SK-N-SH treated with all-trans-retinoic acid at 6 μM for 48 hours (cell line): ENCODE results near the gene CACNA1C.

ENCODE experiments used
- ATAC-seq: fragments of 200-7000 bp; cut with Tn5 transposase; 3 replicates; pipeline ENCODE4 v1.9.1; 2020; ENCODE audit warnings: mild to moderate bottlenecking, moderate library complexity
- ARNTL ChIP-seq: fragments of 450-650 bp; formaldehyde crosslinking; IDR thresholded peaks from 2 replicates; pipeline ENCODE4 v1.5.0; 2020; ENCODE audit warnings: low read depth, mild to moderate bottlenecking, moderate library complexity, borderline replicate concordance
- BACH2 ChIP-seq: fragments of 250-450 bp; sonication (Bioruptor Pico); IDR thresholded peaks from 2 replicates; pipeline ENCODE4 v1.9.0; 2021; ENCODE audit warnings: mild to moderate bottlenecking, borderline replicate concordance
- CREB5 ChIP-seq: fragments of 250-450 bp; sonication (Bioruptor Pico); IDR thresholded peaks from 2 replicates; pipeline ENCODE4 v1.5.1; 2020; ENCODE audit warnings: low read depth, mild to moderate bottlenecking, moderate library complexity
- CSDC2 ChIP-seq: fragments of 250-450 bp; sonication (Bioruptor Pico); IDR thresholded peaks from 2 replicates; pipeline ENCODE4 v1.5.0; 2020; ENCODE audit warnings: mild to moderate bottlenecking, moderate library complexity
- CSRNP3 ChIP-seq: fragments of 250-450 bp; sonication (Bioruptor Pico); IDR thresholded peaks from 2 replicates; pipeline ENCODE4 v1.5.1; 2021; ENCODE audit warnings: mild to moderate bottlenecking, moderate library complexity
- ESRRG ChIP-seq: fragments of 250-450 bp; sonication (Bioruptor Pico); IDR thresholded peaks from 2 replicates; pipeline ENCODE4 v1.6.1; 2021; ENCODE audit warnings: mild to moderate bottlenecking
- GLIS3 ChIP-seq: fragments of 250-450 bp; sonication (Bioruptor Pico); IDR thresholded peaks from 2 replicates; pipeline ENCODE4 v1.5.0; 2020; ENCODE audit warnings: mild to moderate bottlenecking, moderate library complexity
- ISL1 ChIP-seq: fragments of 250-450 bp; sonication (Bioruptor Pico); IDR thresholded peaks from 2 replicates; pipeline ENCODE4 v2.1.2; 2022; ENCODE audit warnings: mild to moderate bottlenecking, moderate library complexity
- OSR1 ChIP-seq: fragments of 250-450 bp; sonication (Bioruptor Pico); IDR thresholded peaks from 2 replicates; pipeline ENCODE4 v1.8.0; 2022; ENCODE audit warnings: moderate library complexity, mild to moderate bottlenecking, inconsistent platforms
- POU6F1 ChIP-seq: fragments of 250-450 bp; sonication (Bioruptor Pico); IDR thresholded peaks from 2 replicates; pipeline ENCODE4 v1.8.0; 2021; ENCODE audit warnings: low read depth, mild to moderate bottlenecking, moderate library complexity, borderline replicate concordance
- PPARA ChIP-seq: fragments of 250-450 bp; sonication (Bioruptor Pico); IDR thresholded peaks from 2 replicates; pipeline ENCODE4 v1.5.0; 2020; ENCODE audit warnings: mild to moderate bottlenecking, borderline replicate concordance
- RARB ChIP-seq: fragments of 250-450 bp; sonication (Bioruptor Pico); IDR thresholded peaks from 2 replicates; pipeline ENCODE4 v1.8.0; 2021; ENCODE audit warnings: mild to moderate bottlenecking, moderate library complexity
- SNAI2 ChIP-seq: fragments of 250-450 bp; sonication (Bioruptor Pico); IDR thresholded peaks from 2 replicates; pipeline ENCODE4 v1.5.0; 2020; ENCODE audit warnings: mild to moderate bottlenecking, moderate library complexity
- TOX ChIP-seq: fragments of 250-450 bp; sonication (Bioruptor Pico); IDR thresholded peaks from 2 replicates; pipeline ENCODE4 v1.8.0; 2021; ENCODE audit warnings: mild to moderate bottlenecking, moderate library complexity, borderline replicate concordance
- ZC3H10 ChIP-seq: fragments of 250-450 bp; sonication (Bioruptor Pico); IDR thresholded peaks from 2 replicates; pipeline ENCODE4 v1.5.1; 2021; ENCODE audit warnings: mild to moderate bottlenecking, moderate library complexity
- ZFP3 ChIP-seq: fragments of 250-450 bp; sonication (Bioruptor Pico); IDR thresholded peaks from 2 replicates; pipeline ENCODE4 v1.5.0; 2020; ENCODE audit warnings: mild to moderate bottlenecking, moderate library complexity
- ZFP30 ChIP-seq: fragments of 450-650 bp; formaldehyde crosslinking; IDR thresholded peaks from 2 replicates; pipeline ENCODE4 v1.5.0; 2022; ENCODE audit warnings: mild to moderate bottlenecking, moderate library complexity
- ZNF565 ChIP-seq: fragments of 450-650 bp; formaldehyde crosslinking; conservative IDR thresholded peaks from 2 replicates; pipeline ENCODE4 v1.5.0; 2020; ENCODE audit warnings: low read depth, mild to moderate bottlenecking, moderate library complexity
- ZNF70 ChIP-seq: fragments of 450-650 bp; formaldehyde crosslinking; IDR thresholded peaks from 2 replicates; pipeline ENCODE4 v1.5.0; 2020; ENCODE audit warnings: mild to moderate bottlenecking, moderate library complexity
- ZNF8 ChIP-seq: fragments of 450-650 bp; formaldehyde crosslinking; IDR thresholded peaks from 2 replicates; pipeline ENCODE4 v1.5.0; 2020; ENCODE audit warnings: mild to moderate bottlenecking, moderate library complexity
- TF ChIP-seq, protein P1 (sequence below): fragments of 250-450 bp; sonication (Bioruptor Pico); IDR thresholded peaks from 2 replicates; pipeline ENCODE4 v1.5.0; 2020; ENCODE audit warnings: mild to moderate bottlenecking, moderate library complexity
- TF ChIP-seq, protein P2 (sequence below): fragments of 250-450 bp; sonication (Bioruptor Pico); IDR thresholded peaks from 2 replicates; pipeline ENCODE4 v1.8.0; 2020; ENCODE audit warnings: mild to moderate bottlenecking, moderate library complexity, borderline replicate concordance

CACNA1C gene

GRCh38 chr12:2486796-2487195, 434.0 kb downstream of the CACNA1C start:
- ATAC-seq: no peak
- TF ChIP-seq ZC3H10 (CRISPR knock-in tag) (no peak), PPARA (CRISPR knock-in tag) (no peak), ZFP30 (no peak), ZFP3 (no peak), GLIS3 (CRISPR knock-in tag) (no peak)

DNA sequence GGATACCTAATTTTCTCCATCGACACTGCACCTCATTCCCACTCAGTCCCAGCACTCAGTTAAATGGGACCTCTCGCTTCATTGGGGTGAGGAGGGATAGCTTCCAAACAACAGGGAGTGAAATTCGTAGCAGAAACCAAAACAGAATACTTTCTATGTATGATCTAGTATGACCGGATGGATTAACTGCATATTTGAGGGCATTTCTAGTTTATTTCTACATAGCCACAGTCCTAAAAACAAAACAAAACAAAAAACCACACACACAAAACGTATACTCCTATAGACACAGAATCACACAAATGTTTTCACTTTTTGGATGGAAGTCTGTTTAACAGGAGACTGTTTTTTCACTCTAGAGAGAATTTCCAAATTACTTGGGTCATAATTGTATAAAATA, 434.5 kb downstream of the CACNA1C start:
- TF ChIP-seq ARNTL (CRISPR knock-in tag): no peak
- no peak for TF ChIP-seq CSRNP3 (CRISPR knock-in tag)
- no peak for TF ChIP-seq CREB5 (CRISPR knock-in tag)
- TF ChIP-seq RARB (CRISPR knock-in tag): no peak
- no peak for TF ChIP-seq ZNF565 (CRISPR knock-in tag)
- TF ChIP-seq, protein P1, sequence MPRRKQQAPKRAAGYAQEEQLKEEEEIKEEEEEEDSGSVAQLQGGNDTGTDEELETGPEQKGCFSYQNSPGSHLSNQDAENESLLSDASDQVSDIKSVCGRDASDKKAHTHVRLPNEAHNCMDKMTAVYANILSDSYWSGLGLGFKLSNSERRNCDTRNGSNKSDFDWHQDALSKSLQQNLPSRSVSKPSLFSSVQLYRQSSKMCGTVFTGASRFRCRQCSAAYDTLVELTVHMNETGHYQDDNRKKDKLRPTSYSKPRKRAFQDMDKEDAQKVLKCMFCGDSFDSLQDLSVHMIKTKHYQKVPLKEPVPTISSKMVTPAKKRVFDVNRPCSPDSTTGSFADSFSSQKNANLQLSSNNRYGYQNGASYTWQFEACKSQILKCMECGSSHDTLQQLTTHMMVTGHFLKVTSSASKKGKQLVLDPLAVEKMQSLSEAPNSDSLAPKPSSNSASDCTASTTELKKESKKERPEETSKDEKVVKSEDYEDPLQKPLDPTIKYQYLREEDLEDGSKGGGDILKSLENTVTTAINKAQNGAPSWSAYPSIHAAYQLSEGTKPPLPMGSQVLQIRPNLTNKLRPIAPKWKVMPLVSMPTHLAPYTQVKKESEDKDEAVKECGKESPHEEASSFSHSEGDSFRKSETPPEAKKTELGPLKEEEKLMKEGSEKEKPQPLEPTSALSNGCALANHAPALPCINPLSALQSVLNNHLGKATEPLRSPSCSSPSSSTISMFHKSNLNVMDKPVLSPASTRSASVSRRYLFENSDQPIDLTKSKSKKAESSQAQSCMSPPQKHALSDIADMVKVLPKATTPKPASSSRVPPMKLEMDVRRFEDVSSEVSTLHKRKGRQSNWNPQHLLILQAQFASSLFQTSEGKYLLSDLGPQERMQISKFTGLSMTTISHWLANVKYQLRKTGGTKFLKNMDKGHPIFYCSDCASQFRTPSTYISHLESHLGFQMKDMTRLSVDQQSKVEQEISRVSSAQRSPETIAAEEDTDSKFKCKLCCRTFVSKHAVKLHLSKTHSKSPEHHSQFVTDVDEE (CRISPR knock-in tag): no peak
- TF ChIP-seq ZFP30: no peak
- no peak for TF ChIP-seq ESRRG
- no peak for TF ChIP-seq ZC3H10 (CRISPR knock-in tag)
- TF ChIP-seq ZNF70 (CRISPR knock-in tag): no peak
- TF ChIP-seq ISL1 (CRISPR knock-in tag): no peak
- no peak for TF ChIP-seq BACH2 (CRISPR knock-in tag)
- no peak for TF ChIP-seq POU6F1 (CRISPR knock-in tag)
- no peak for TF ChIP-seq TOX (CRISPR knock-in tag)
- no peak for ATAC-seq

DNA sequence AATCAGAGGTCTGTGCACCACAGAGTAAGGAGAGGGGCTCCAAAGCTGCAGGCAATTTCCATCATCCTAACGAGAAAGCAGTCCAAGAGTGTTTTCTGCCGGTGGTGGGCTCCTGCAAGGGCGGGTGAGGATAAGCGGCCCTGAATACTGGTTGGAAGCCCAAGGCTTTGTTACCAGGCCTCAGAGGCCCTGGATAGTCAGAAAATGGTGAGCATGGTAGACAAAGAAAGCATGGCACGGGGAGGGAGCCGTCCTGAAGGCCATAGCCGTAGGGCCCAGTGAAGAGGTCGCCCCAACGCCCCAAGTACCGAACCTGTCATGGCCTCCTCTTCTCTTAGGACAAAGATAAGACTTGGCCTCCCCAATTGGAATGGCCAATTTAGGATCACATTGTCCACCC, 435.3 kb downstream of the CACNA1C start:
- no peak for TF ChIP-seq ZFP30
- TF ChIP-seq CSDC2: no peak
- no peak for TF ChIP-seq CREB5 (CRISPR knock-in tag)
- TF ChIP-seq ISL1 (CRISPR knock-in tag): no peak
- no peak for TF ChIP-seq SNAI2 (CRISPR knock-in tag)
- no peak for TF ChIP-seq CSRNP3 (CRISPR knock-in tag)
- TF ChIP-seq RARB (CRISPR knock-in tag): no peak
- TF ChIP-seq, protein P2, sequence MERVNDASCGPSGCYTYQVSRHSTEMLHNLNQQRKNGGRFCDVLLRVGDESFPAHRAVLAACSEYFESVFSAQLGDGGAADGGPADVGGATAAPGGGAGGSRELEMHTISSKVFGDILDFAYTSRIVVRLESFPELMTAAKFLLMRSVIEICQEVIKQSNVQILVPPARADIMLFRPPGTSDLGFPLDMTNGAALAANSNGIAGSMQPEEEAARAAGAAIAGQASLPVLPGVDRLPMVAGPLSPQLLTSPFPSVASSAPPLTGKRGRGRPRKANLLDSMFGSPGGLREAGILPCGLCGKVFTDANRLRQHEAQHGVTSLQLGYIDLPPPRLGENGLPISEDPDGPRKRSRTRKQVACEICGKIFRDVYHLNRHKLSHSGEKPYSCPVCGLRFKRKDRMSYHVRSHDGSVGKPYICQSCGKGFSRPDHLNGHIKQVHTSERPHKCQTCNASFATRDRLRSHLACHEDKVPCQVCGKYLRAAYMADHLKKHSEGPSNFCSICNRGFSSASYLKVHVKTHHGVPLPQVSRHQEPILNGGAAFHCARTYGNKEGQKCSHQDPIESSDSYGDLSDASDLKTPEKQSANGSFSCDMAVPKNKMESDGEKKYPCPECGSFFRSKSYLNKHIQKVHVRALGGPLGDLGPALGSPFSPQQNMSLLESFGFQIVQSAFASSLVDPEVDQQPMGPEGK (CRISPR knock-in tag): no peak
- no peak for TF ChIP-seq ZFP3
- TF ChIP-seq ZNF8 (CRISPR knock-in tag): no peak
- no peak for TF ChIP-seq OSR1 (CRISPR knock-in tag)
- no peak for TF ChIP-seq GLIS3 (CRISPR knock-in tag)
- no peak for TF ChIP-seq PPARA (CRISPR knock-in tag)
- no peak for TF ChIP-seq ZC3H10 (CRISPR knock-in tag)
- no peak for ATAC-seq
